Stimulated activated CD4-positive, alpha-beta T cell treated with anti-CD3 and anti-CD28 coated beads, Interleukin-1b, Interleukin-23, amount 100 ng/mL, for 24 hours (primary cell): ENCODE measurements around the gene MSL3B.

Experiments
- DNase-seq, 4 experiments: peaks; one replicate each; pipeline ENCODE4 v3.0.0-alpha.2; 2020; ENCODE audit warnings: low read depth in 4 of 4, low spot score in 1 of 4

Gene MSL3B

DNA sequence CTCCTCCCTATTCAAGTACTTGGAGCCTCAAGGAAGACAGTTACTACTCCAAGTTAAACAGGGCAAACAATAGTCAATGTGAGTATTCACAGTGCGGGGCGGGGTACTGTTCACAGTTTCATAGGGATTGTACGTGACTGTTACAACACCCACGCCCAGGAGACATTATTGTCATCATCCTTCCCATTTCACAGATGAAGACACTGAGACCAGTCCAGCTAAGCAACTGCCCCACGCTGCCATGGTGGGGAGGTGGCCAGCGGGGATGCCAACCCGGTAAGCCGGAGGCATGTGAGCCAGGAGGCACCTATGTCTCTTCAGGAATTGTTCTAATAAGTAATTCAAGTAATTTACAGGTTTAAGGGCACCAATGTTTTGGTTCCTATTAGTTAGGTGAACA lies 14.8 kb downstream of the MSL3B start:
- no peak for DNase-seq

DNA sequence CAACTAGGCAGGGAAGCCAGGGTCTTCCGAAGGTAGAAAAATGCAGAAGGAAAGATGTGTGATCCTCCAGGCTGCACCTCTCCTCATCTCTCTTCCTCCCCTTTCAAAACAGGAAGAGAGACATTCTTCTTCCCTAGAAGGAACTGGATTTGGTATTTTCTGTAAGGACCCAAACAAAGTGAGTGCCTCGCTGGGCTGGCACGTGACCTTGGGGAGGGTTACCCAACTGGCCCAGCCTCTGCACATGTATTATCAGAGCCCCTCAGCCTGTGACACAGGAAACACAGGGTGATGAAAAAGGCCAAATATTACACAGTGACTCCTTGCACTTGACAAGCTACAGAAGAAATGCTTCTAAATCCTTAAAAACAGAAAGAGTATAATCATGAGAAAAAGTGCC lies 16.1 kb downstream of the MSL3B start:
- DNase-seq = no peak

GRCh38 chr2:233851169-233851568 lies 17.0 kb downstream of the MSL3B start:
- no peak for DNase-seq

DNA sequence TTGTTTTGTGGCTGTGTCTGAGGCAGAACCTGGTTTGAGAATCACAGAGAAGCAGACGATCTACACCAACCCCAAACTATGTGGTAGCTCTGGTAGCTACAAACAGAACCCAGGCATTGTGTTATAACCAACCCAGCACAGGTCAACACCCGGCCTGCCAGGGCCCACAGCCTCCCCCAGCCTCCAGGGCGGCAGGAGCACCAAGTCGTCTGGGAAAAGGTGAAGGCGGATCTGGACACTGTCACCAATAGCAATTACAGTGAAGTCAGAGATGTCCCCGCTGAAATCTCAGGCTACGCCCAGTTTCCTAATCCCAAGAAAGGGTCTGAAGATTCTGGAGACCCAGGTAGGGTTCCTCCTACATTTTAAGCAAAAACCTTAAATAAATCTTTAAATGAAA lies 17.4 kb downstream of the MSL3B start:
- no peak for DNase-seq

GRCh38 chr2:233849607-233850271 lies 18.4 kb downstream of the MSL3B start:
- no peak for DNase-seq

DNA sequence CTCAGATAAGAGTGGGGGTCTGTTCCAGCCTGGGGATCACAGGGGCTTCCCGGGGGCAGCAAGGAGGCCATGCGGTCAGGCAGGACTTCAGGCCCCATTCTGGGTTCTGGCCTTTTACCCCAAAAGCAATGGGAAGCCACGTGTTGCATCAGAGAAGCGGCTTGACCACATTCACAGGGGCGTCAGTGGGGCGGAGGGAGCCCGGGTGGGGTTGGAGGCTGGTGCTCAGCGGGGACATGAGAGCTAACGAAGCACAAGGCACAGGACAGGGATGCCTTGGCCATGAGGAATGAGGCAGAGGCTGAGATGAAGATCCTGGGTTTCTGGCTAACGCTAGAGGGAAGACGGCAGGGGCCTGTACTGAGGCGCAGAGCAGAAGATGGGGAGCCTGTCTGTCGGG lies 19.9 kb downstream of the MSL3B start:
- no peak for DNase-seq

GRCh38 chr2:233847248-233847898 lies 20.8 kb downstream of the MSL3B start:
- DNase-seq = no peak

DNA sequence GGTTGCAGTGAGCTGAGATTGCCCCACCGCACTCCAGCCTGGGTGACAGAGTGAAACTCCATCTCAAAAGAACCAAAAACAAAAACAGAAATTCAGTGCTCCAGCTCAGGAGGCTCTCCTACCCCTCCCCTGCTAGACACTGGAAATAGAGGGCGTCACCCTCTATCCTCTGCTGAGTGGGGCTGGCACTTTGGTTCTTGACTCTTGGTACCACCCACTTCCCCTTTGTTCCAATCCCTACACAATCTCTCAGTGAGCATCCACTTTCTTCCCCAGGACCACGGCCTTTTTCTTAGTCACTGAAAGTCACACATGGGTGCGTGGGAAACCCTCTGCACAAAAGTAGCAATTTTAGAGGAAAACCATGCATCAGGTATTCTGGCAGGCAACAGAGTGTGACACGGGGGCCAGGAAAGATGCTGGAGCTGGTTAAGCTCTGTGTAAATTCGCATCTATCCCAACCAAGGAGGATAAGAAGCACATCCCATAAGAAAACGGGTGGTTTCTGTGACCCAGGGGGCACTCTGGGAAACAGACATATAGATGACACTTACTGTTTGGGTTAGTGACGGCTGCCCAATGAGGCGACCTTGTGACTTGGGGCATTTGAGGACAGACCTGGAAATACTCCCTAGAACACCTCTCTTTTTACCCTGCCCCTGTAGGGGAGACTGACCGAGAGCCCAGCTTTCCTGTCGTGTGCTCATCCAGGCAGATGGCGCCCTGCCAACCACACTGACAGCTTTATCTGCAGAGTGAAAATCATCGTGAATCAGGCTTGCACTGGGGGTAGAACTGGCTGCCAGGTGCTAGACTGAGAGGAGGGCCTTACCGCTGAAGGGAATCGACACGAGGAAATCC lies 21.6 kb downstream of the MSL3B start:
- no peak for DNase-seq

- no peak for DNase-seq
Measured at GRCh38 chr2:233845301-233846060, 22.7 kb downstream of the MSL3B start.

DNA sequence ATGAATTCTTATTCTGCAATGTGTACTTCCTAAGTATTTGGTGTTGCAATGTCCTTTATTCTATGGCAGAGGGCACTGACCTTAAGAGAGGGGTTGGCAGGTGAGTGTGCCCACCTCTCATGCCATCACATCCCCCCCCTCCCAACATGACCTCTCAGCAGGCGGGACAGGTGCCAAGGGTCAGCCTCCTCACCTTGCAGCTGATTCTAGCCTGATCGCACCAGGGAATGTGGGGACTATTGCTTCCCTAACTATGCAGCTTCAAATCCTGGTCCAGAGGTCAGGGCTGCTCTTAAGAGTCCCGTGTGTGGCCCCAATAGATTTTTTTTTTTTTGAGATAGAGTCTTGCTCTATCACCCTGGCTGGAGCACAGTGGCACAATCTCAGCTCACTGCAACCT lies 23.4 kb downstream of the MSL3B start:
- no peak for DNase-seq

- DNase-seq = no peak
Measured at GRCh38 chr2:233844064-233844807, 23.9 kb downstream of the MSL3B start.

DNA sequence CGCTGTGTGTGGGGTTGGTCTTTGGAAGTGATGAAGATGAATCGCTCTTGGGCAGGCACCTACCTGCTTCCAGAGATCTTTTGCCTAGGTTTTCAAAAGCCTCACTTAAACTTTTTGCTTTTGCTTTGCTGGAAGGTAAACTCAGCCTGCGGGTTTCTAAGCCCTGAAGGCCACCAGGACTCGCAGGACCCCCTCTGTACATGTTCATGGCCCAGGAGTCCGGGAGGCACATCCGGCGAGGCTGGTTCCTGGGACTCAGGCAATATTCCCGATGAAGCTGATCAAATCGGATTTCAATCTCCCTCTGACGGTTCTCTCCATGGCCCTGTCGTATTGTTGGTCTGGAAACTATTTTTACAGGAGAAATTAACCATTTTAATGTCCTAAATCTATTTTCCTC lies 27.0 kb downstream of the MSL3B start:
- no peak for DNase-seq

GRCh38 chr2:233840520-233840919 lies 27.7 kb downstream of the MSL3B start:
- DNase-seq = no peak

- DNase-seq = no peak
Measured at GRCh38 chr2:233839447-233839820, 28.8 kb downstream of the MSL3B start.

GRCh38 chr2:233838726-233839446 lies 29.3 kb downstream of the MSL3B start:
- DNase-seq = no peak

DNA sequence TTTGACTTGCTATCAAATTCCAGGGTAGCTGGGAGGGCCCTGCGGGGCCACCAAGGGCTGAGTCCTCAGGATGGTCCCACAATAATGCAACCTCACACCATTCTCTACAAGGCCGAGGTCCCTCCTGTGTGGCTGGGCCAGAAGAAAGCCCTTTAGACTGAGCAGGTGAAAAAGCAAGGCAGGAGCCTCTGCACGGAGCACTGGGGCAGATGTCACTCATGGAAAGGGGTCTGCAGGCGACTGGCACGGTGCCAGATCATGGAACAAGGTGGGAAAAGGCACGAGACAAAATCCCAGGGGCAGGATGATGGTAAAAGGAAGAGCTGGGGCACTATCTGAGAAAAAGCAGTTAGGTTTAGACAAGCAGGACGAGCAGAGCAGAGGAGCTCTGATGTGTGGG lies 29.9 kb downstream of the MSL3B start:
- no peak for DNase-seq

DNA sequence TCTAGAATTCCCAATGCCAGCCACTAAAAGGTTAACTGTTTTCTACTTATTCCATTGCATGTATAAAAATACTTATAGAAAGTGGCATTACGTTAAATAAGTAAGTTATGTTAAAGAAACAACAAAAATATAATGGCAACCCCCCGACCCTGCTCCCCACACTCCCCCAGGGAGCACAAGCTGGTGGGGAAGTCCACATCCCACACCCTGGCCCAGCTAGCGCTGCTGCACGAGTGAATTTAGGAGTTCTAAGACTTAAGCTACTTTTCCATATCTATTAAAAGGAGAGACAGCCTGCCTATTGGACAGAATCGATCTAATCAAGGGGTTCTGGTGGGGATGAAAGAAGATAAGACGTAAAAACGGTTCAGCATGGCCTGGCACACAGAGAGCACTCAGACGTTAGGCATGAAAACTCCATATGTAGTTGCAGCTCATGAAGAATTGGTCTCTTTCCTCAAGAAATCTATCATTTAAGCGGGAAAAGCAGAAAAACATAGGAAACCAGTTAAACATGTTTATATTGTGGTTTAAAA lies 30.4 kb downstream of the MSL3B start:
- no peak for DNase-seq

DNA sequence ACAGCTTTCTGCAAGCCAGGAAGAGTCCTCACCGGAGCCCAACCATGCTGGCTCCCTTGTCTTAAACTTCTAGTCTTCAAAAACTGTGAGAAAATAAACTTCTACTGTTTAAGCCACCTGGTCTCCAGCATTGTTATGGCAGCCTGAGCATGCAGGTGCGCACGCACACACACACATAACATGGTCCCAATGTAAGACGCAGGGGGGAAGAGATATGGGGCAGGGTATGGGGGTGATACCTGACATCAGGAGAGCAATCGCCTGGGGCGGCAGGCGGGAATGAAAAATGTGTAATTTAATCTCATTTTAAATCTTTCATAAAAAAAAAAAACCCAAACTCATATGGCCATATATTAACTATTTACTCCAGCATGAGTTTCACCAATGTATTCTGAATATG lies 31.8 kb downstream of the MSL3B start:
- no peak for DNase-seq

GRCh38 chr2:233835230-233836186 lies 32.7 kb downstream of the MSL3B start:
- DNase-seq = no peak
